GM23248 (cell line): ENCODE data around the gene FBXO24.

Experiments used
- EZH2 ChIP-seq: fragments of 200-600 bp; sonication (generic); IDR thresholded peaks from 2 replicates; pipeline ENCODE4 v1.6.1; 2018; ENCODE audit warnings: antibody characterized with exemption, mild to moderate bottlenecking; ENCODE audit not compliant: insufficient read depth, poor library complexity, severe bottlenecking
- EZH2phosphoT487 ChIP-seq: fragments of 200-600 bp; sonication (generic); IDR thresholded peaks from 2 replicates; pipeline ENCODE4 v1.6.1; 2018; ENCODE audit warnings: antibody characterized with exemption, moderate library complexity, mild to moderate bottlenecking, low read depth; ENCODE audit not compliant: insufficient read depth

DNA sequence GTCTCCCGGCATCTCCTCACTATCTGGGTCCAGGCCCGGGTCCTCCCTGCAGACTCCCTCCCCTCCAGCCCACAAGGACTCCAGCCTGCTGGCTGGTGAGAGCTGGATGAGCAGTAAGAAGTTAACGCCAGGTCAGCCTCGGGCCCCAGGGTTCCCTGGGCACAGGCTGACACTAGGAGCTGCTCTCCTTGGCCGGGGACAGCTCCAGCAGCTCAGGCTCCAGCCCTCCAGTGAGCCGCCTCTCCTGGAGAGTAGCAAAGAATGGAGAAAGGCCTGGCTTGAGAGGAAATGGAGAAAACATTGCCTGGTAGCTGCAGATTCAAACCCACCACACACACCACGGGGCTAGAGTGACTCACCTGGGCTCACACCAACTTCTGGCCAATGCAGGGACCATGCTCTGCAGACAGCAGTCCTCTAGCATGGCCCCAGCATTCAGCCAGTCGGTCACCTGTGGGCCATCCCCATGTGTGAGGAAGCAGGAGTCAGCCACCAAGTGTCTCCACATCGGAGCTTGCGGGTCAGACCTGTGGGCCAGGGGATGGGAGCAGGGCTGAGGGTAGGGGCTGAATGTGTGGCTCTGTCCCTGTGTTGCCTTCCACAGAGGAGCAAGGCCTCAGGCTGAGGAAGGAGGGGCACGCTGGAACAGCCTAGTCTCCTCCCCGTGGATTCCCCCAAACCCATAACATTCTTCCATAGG lies 18.9 kb upstream of the FBXO24 start:
- no peak for TF ChIP-seq EZH2
- no peak for TF ChIP-seq EZH2phosphoT487
